GM23338 (cell line): ENCODE data around the gene COBL. TPM values are rescaled to one million over a fixed set of nuclear protein-coding genes. Genes with fewer than 3 reads are reported as not detected.

Source experiments
- ATAC-seq: fragments of 200-7000 bp; cut with Tn5 transposase; 3 replicates; pipeline ENCODE4 v1.9.1; 2020
- DNase-seq: peaks from one replicate; pipeline ENCODE4 v3.0.0-alpha.2; 2015; ENCODE audit warnings: low spot score
- H2AFZ ChIP-seq: fragments of 200-600 bp; sonication (generic); 2 replicates; pipeline ENCODE4 v1.8.0; 2016; ENCODE audit warnings: antibody characterized with exemption, mild to moderate bottlenecking, moderate library complexity
- H3F3A ChIP-seq: fragments of 200-600 bp; sonication (generic); replicated peaks from 2 replicates; pipeline ENCODE4 v1.8.0; 2017; ENCODE audit warnings: antibody characterized with exemption, mixed run types, low read depth
- H3K27ac ChIP-seq: fragments of 200-600 bp; sonication (generic); 2 replicates; pipeline ENCODE4 v1.6.1; 2016; ENCODE audit warnings: low read depth
- H3K27me3 ChIP-seq: fragments of 200-600 bp; sonication (generic); 2 replicates; pipeline ENCODE4 v1.8.0; 2016; ENCODE audit warnings: mild to moderate bottlenecking, mixed run types, moderate library complexity; ENCODE audit not compliant: insufficient read depth
- H3K36me3 ChIP-seq: fragments of 200-600 bp; sonication (generic); 2 replicates; pipeline ENCODE4 v1.8.0; 2016; ENCODE audit warnings: mild to moderate bottlenecking; ENCODE audit not compliant: insufficient read depth
- H3K4me1 ChIP-seq: fragments of 200-600 bp; sonication (generic); 2 replicates; pipeline ENCODE4 v1.8.0; 2016; ENCODE audit warnings: mild to moderate bottlenecking, moderate library complexity; ENCODE audit not compliant: insufficient read depth
- H3K4me2 ChIP-seq: fragments of 200-600 bp; sonication (generic); 2 replicates; pipeline ENCODE4 v1.7.1; 2017; ENCODE audit warnings: mixed run types
- H3K4me3 ChIP-seq: fragments of 200-600 bp; sonication (generic); 2 replicates; pipeline ENCODE4 v1.6.1; 2016; ENCODE audit warnings: mixed run types
- H3K79me2 ChIP-seq: fragments of 200-600 bp; sonication (generic); replicated peaks from 2 replicates; pipeline ENCODE4 v1.8.0; 2017; ENCODE audit warnings: mild to moderate bottlenecking; ENCODE audit not compliant: insufficient read depth
- H3K9me2 ChIP-seq: fragments of 200-600 bp; sonication (generic); 2 replicates; pipeline ENCODE4 v1.8.0; 2017; ENCODE audit not compliant: insufficient read depth
- H4K20me1 ChIP-seq: fragments of 200-600 bp; sonication (generic); replicated peaks from 2 replicates; pipeline ENCODE4 v1.8.0; 2017; ENCODE audit warnings: mild to moderate bottlenecking; ENCODE audit not compliant: insufficient read depth
- H3K27ac Mint-ChIP-seq: 2 replicates; pipeline ENCODE4 v1.8.0; 2020; ENCODE audit warnings: inconsistent platforms, mild to moderate bottlenecking, moderate library complexity, mixed read lengths
- H3K27me3 Mint-ChIP-seq: 3 replicates; pipeline ENCODE4 v1.8.0; 2022; ENCODE audit warnings: low read depth, mild to moderate bottlenecking, moderate library complexity, mixed read lengths, inconsistent platforms; ENCODE audit not compliant: insufficient read depth, poor library complexity
- H3K36me3 Mint-ChIP-seq: 3 replicates; pipeline ENCODE4 v1.8.0; 2021; ENCODE audit warnings: low read depth, mild to moderate bottlenecking, inconsistent platforms, moderate library complexity, mixed read lengths
- H3K4me1 Mint-ChIP-seq: 3 replicates; pipeline ENCODE4 v1.8.0; 2020; ENCODE audit warnings: mild to moderate bottlenecking, inconsistent platforms, mixed read lengths
- H3K4me3 Mint-ChIP-seq: 3 replicates; pipeline ENCODE4 v1.8.0; 2021; ENCODE audit warnings: moderate library complexity, mild to moderate bottlenecking, inconsistent platforms, mixed read lengths
- H3K9me3 Mint-ChIP-seq: 3 replicates; pipeline ENCODE4 v1.8.0; 2020; ENCODE audit warnings: moderate library complexity, mild to moderate bottlenecking, inconsistent platforms, mixed read lengths
- CREB1 ChIP-seq: fragments of 250-450 bp; sonication (Bioruptor Pico); IDR thresholded peaks from 2 replicates; pipeline ENCODE4 v1.5.0; 2020; ENCODE audit warnings: low read depth, mild to moderate bottlenecking, moderate library complexity
- EZH2phosphoT487 ChIP-seq: fragments of 200-600 bp; sonication (generic); IDR thresholded peaks from one replicate; pipeline ENCODE4 v1.8.1; 2018; ENCODE audit warnings: antibody characterized with exemption; ENCODE audit not compliant: unreplicated experiment
- JUNB ChIP-seq: IDR thresholded peaks from one replicate; pipeline ENCODE4 v1.6.1; 2016; ENCODE audit warnings: antibody characterized with exemption; ENCODE audit not compliant: unreplicated experiment
- POLR2AphosphoS5 ChIP-seq: IDR thresholded peaks from 2 replicates; pipeline ENCODE4 v1.6.1; 2016; ENCODE audit warnings: antibody characterized with exemption, low read depth
- STAT1 ChIP-seq: IDR thresholded peaks from one replicate; pipeline ENCODE4 v1.6.1; 2016; ENCODE audit warnings: antibody characterized with exemption; ENCODE audit not compliant: unreplicated experiment
- ZNF114 ChIP-seq: fragments of 250-450 bp; sonication (Bioruptor Pico); IDR thresholded peaks from 2 replicates; pipeline ENCODE4 v1.5.0; 2020; ENCODE audit warnings: mild to moderate bottlenecking, moderate library complexity
- ZNF331 ChIP-seq: fragments of 250-450 bp; sonication (Bioruptor Pico); IDR thresholded peaks from 2 replicates; pipeline ENCODE4 v1.5.0; 2020; ENCODE audit warnings: low read depth, mild to moderate bottlenecking, moderate library complexity
- polyA plus RNA-seq: library from polyadenylated mRNA; unstranded; fragments of >200 nt; fragmentation: Nextera tagmentation; extraction: Ambion mirVana; gene quantifications from 2 replicates; pipeline ENCODE4 v1.2.1, GENCODE V29; 2016
- total RNA-seq: library from RNA; depleted of rRNA; stranded (reverse); fragments of >200 nt; shearing (Covaris generic); gene quantifications from 2 replicates; pipeline ENCODE4 v1.2.3, GENCODE V29; 2014
- TF ChIP-seq, protein P1 (sequence below): fragments of 250-450 bp; sonication (Bioruptor Pico); IDR thresholded peaks from 2 replicates; pipeline ENCODE4 v1.5.0; 2020; ENCODE audit warnings: mild to moderate bottlenecking, moderate library complexity
- TF ChIP-seq, protein P2 (sequence below): IDR thresholded peaks from 2 replicates; pipeline ENCODE4 v1.6.1; 2016; ENCODE audit warnings: antibody characterized with exemption
- TF ChIP-seq, protein P3 (sequence below): IDR thresholded peaks from one replicate; pipeline ENCODE4 v1.6.1; 2018; ENCODE audit warnings: antibody characterized with exemption; ENCODE audit not compliant: unreplicated experiment

Gene COBL
- total and polyA plus RNA-seq, 2 experiments from 2014 or later, result 18.3 to 51.9 TPM

DNA sequence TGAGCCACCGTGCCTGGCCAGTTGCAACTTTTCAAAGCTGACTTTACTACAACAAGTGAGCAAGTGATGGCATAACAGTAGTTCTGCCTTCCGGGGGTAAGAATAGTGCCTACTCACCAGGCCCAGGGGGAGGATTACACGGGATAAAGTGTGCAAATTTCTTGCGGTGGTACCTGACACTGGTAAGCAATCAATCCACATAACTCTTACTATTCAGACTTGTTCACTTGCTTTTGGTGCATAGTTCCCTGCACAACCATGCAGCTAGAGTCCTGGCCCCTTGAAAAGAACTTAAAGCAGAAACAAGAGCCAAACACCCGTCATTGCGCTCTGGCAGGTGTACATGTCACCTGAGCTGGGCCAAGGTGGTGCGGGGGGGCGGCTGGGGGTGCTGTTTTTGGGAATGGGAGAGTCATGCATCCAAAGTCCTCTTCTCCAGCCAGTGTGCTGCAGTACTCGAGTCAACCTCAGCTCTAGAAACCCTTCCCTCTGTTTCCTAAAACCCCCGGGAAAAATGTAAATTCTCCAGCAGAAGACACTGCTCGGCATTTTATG, 5.4 kb upstream of the COBL start:
- Mint-ChIP-seq H3K36me3 (no peaks in the 10 kb centered on the region), H3K27ac (no peak overlapping the region), H3K27me3 (peaks cover 31% of the 10 kb centered on the region), H3K9me3 (no peaks in the 10 kb centered on the region; the same call in 2 of the 3 replicates), H3K4me3 (no peak overlapping the region), H3K4me1 (peaks cover 66% of the 10 kb centered on the region)
- Histone ChIP-seq H3K9me2 (no peaks in the 10 kb centered on the region), H3K4me1 (peaks cover 44% of the 10 kb centered on the region), H3F3A (peaks cover 10% of the 10 kb centered on the region), H3K27me3 (peaks cover 14% of the 10 kb centered on the region; the same call in 1 of the 2 replicates), H2AFZ (no peak overlapping the region), H3K27ac (no peak overlapping the region), H3K4me2 (no peak overlapping the region), H3K4me3 (no peak overlapping the region), H3K36me3 (no peaks in the 10 kb centered on the region), H4K20me1 (no peaks in the 10 kb centered on the region), H3K79me2 (no peaks in the 10 kb centered on the region; the same call in 1 of the 2 replicates)
- TF ChIP-seq CREB1 (no peak), ZNF331 (CRISPR knock-in tag) (no peak), POLR2AphosphoS5 (no peak), EZH2phosphoT487 (no peak), ZNF114 (CRISPR knock-in tag) (no peak), JUNB (no peak), STAT1 (no peak)
- TF ChIP-seq, protein P1, sequence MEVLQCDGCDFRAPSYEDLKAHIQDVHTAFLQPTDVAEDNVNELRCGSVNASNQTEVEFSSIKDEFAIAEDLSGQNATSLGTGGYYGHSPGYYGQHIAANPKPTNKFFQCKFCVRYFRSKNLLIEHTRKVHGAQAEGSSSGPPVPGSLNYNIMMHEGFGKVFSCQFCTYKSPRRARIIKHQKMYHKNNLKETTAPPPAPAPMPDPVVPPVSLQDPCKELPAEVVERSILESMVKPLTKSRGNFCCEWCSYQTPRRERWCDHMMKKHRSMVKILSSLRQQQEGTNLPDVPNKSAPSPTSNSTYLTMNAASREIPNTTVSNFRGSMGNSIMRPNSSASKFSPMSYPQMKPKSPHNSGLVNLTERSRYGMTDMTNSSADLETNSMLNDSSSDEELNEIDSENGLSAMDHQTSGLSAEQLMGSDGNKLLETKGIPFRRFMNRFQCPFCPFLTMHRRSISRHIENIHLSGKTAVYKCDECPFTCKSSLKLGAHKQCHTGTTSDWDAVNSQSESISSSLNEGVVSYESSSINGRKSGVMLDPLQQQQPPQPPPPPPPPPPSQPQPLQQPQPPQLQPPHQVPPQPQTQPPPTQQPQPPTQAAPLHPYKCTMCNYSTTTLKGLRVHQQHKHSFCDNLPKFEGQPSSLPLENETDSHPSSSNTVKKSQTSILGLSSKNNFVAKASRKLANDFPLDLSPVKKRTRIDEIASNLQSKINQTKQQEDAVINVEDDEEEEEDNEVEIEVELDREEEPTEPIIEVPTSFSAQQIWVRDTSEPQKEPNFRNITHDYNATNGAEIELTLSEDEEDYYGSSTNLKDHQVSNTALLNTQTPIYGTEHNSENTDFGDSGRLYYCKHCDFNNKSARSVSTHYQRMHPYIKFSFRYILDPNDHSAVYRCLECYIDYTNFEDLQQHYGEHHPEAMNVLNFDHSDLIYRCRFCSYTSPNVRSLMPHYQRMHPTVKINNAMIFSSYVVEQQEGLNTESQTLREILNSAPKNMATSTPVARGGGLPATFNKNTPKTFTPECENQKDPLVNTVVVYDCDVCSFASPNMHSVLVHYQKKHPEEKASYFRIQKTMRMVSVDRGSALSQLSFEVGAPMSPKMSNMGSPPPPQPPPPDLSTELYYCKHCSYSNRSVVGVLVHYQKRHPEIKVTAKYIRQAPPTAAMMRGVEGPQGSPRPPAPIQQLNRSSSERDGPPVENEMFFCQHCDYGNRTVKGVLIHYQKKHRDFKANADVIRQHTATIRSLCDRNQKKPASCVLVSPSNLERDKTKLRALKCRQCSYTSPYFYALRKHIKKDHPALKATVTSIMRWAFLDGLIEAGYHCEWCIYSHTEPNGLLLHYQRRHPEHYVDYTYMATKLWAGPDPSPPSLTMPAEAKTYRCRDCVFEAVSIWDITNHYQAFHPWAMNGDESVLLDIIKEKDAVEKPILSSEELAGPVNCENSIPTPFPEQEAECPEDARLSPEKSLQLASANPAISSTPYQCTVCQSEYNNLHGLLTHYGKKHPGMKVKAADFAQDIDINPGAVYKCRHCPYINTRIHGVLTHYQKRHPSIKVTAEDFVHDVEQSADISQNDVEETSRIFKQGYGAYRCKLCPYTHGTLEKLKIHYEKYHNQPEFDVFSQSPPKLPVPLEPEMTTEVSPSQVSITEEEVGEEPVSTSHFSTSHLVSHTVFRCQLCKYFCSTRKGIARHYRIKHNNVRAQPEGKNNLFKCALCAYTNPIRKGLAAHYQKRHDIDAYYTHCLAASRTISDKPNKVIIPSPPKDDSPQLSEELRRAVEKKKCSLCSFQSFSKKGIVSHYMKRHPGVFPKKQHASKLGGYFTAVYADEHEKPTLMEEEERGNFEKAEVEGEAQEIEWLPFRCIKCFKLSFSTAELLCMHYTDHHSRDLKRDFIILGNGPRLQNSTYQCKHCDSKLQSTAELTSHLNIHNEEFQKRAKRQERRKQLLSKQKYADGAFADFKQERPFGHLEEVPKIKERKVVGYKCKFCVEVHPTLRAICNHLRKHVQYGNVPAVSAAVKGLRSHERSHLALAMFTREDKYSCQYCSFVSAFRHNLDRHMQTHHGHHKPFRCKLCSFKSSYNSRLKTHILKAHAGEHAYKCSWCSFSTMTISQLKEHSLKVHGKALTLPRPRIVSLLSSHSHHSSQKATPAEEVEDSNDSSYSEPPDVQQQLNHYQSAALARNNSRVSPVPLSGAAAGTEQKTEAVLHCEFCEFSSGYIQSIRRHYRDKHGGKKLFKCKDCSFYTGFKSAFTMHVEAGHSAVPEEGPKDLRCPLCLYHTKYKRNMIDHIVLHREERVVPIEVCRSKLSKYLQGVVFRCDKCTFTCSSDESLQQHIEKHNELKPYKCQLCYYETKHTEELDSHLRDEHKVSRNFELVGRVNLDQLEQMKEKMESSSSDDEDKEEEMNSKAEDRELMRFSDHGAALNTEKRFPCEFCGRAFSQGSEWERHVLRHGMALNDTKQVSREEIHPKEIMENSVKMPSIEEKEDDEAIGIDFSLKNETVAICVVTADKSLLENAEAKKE (CRISPR knock-in tag), result no peak
- TF ChIP-seq, protein P2, sequence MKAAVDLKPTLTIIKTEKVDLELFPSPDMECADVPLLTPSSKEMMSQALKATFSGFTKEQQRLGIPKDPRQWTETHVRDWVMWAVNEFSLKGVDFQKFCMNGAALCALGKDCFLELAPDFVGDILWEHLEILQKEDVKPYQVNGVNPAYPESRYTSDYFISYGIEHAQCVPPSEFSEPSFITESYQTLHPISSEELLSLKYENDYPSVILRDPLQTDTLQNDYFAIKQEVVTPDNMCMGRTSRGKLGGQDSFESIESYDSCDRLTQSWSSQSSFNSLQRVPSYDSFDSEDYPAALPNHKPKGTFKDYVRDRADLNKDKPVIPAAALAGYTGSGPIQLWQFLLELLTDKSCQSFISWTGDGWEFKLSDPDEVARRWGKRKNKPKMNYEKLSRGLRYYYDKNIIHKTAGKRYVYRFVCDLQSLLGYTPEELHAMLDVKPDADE, result no peak
- TF ChIP-seq, protein P3, sequence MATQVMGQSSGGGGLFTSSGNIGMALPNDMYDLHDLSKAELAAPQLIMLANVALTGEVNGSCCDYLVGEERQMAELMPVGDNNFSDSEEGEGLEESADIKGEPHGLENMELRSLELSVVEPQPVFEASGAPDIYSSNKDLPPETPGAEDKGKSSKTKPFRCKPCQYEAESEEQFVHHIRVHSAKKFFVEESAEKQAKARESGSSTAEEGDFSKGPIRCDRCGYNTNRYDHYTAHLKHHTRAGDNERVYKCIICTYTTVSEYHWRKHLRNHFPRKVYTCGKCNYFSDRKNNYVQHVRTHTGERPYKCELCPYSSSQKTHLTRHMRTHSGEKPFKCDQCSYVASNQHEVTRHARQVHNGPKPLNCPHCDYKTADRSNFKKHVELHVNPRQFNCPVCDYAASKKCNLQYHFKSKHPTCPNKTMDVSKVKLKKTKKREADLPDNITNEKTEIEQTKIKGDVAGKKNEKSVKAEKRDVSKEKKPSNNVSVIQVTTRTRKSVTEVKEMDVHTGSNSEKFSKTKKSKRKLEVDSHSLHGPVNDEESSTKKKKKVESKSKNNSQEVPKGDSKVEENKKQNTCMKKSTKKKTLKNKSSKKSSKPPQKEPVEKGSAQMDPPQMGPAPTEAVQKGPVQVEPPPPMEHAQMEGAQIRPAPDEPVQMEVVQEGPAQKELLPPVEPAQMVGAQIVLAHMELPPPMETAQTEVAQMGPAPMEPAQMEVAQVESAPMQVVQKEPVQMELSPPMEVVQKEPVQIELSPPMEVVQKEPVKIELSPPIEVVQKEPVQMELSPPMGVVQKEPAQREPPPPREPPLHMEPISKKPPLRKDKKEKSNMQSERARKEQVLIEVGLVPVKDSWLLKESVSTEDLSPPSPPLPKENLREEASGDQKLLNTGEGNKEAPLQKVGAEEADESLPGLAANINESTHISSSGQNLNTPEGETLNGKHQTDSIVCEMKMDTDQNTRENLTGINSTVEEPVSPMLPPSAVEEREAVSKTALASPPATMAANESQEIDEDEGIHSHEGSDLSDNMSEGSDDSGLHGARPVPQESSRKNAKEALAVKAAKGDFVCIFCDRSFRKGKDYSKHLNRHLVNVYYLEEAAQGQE, result no peak
- DNase-seq (peak; percentile 51), ATAC-seq (no peak)
